Activated CD4-positive, alpha-beta T cell treated with anti-CD3 and anti-CD28 coated beads for 36 hours (primary cell): Measurements from ENCODE around the gene UBALD2. TPM values are rescaled to one million over a fixed set of nuclear protein-coding genes. Genes with fewer than 3 reads are reported as not detected.

Source experiments
- ATAC-seq: fragments of 200-7000 bp; cut with Tn5 transposase; one replicate; pipeline ENCODE4 v1.10.0; 2021; ENCODE audit warnings: mild to moderate bottlenecking, moderate library complexity
- CTCF ChIA-PET: fragments of 350-600 bp; sonication (Branson Sonifier 250); formaldehyde crosslinking; loops from one replicate; lab custom pipeline; 2021; ENCODE audit warnings: antibody characterized with exemption; lab: Charles Lee
- POLR2A ChIA-PET: fragments of 350-600 bp; sonication (Branson Sonifier 250); formaldehyde crosslinking; loops from one replicate; lab custom pipeline; 2021; ENCODE audit warnings: antibody characterized with exemption, inconsistent platforms; lab: Charles Lee
- DNase-seq: peaks from one replicate; pipeline ENCODE4 v3.0.0-alpha.2; 2020
- H3K27ac Mint-ChIP-seq: one replicate; pipeline ENCODE4 v1.8.0; 2021; ENCODE audit warnings: mixed read lengths
- H3K27me3 Mint-ChIP-seq: one replicate; pipeline ENCODE4 v1.8.0; 2021; ENCODE audit warnings: mixed read lengths
- H3K36me3 Mint-ChIP-seq: one replicate; pipeline ENCODE4 v1.8.0; 2021; ENCODE audit warnings: low read depth, mixed read lengths
- H3K4me1 Mint-ChIP-seq: one replicate; pipeline ENCODE4 v1.8.0; 2021; ENCODE audit warnings: mixed read lengths
- H3K4me3 Mint-ChIP-seq: one replicate; pipeline ENCODE4 v1.8.0; 2021; ENCODE audit warnings: mild to moderate bottlenecking, moderate library complexity, mixed read lengths
- H3K9me3 Mint-ChIP-seq: one replicate; pipeline ENCODE4 v1.8.0; 2021; ENCODE audit warnings: low read depth, mixed read lengths
- intact Hi-C, 2 experiments: fragments of 100-400 bp; cut with DNase I in 1 of 2; cut with micrococcal nuclease in 1 of 2; formaldehyde crosslinking; loops; one replicate each; pipeline versions ENCODE4 v1.14.2 to v1.15.1; 2022 to 2024; cut with DNase I, micrococcal nuclease
- total RNA-seq, 2 experiments: library from RNA; stranded (reverse); gene quantifications; one replicate each; pipeline ENCODE4 v1.2.3, GENCODE V29; 2021

Gene UBALD2
- total RNA-seq, 2 experiments from 2014 or later: 299 to 639 TPM

- H3K4me1 Mint-ChIP-seq: peaks cover 46% of the 10 kb centered on the region
- CTCF ChIA-PET: interaction anchor here (0.7 to 1.2 kb wide), 3 partner anchors 28 to 50 kb away, joined by 3 read pairs; no protein-coding TSS in a partner anchor
- DNase-seq (no peak), ATAC-seq (no peak)
- intact Hi-C loops: no loop called here
- H3K36me3 Mint-ChIP-seq: peaks cover 10% of the 10 kb centered on the region
- POLR2A ChIA-PET: no interaction called here
- H3K27ac Mint-ChIP-seq: no peak overlapping the region
- H3K4me3 Mint-ChIP-seq: no peak overlapping the region
- H3K27me3 Mint-ChIP-seq: no peaks in the 10 kb centered on the region
- no peaks in the 10 kb centered on the region for H3K9me3 Mint-ChIP-seq
Measured at GRCh38 chr17:76235883-76236282, 29.3 kb upstream of the UBALD2 start.

GRCh38 chr17:76236603-76237002 is 28.5 kb upstream of the UBALD2 start:
- ChIA-PET POLR2A (no interaction called here), CTCF (interaction anchor here (0.7 to 1.5 kb wide), 4 partner anchors 29 to 1800 kb away, joined by 3 to 4 read pairs (median 3); no protein-coding TSS in a partner anchor)
- intact Hi-C loops: no loop called here
- H3K36me3 Mint-ChIP-seq: peaks cover 10% of the 10 kb centered on the region
- ATAC-seq: no peak
- H3K9me3 Mint-ChIP-seq: no peaks in the 10 kb centered on the region
- no peaks in the 10 kb centered on the region for H3K27me3 Mint-ChIP-seq
- no peak overlapping the region for H3K4me3 Mint-ChIP-seq
- peaks cover 52% of the 10 kb centered on the region for H3K4me1 Mint-ChIP-seq
- DNase-seq: no peak
- H3K27ac Mint-ChIP-seq: no peak overlapping the region

- POLR2A ChIA-PET: no interaction called here
- DNase-seq: no peak
- Mint-ChIP-seq H3K27ac (no peak overlapping the region), H3K4me3 (peak overlapping the region; percentile 69), H3K4me1 (peaks cover 51% of the 10 kb centered on the region), H3K36me3 (peaks cover 10% of the 10 kb centered on the region), H3K9me3 (no peaks in the 10 kb centered on the region), H3K27me3 (peaks cover 2% of the 10 kb centered on the region)
- CTCF ChIA-PET: interaction anchor here (0.7 to 2.1 kb wide), 14 partner anchors 8 to 271 kb away, joined by 3 to 6 read pairs (median 3); no protein-coding TSS in a partner anchor
- intact Hi-C loops: loop anchor here in 1 of 2 experiments (2.0 kb wide), 1 partner anchor 17 kb away; no protein-coding TSS in a partner anchor
- ATAC-seq: no peak
Measured at GRCh38 chr17:76237859-76238313, 27.3 kb upstream of the UBALD2 start.

- Mint-ChIP-seq H3K27ac (peak overlapping the region; percentile 69), H3K27me3 (peaks cover 2% of the 10 kb centered on the region), H3K36me3 (peaks cover 10% of the 10 kb centered on the region), H3K4me3 (peak overlapping the region; percentile 69), H3K9me3 (no peaks in the 10 kb centered on the region), H3K4me1 (peaks cover 54% of the 10 kb centered on the region)
- POLR2A ChIA-PET: interaction anchor here (1.2 kb wide), 1 partner anchor 26 kb away, joined by 6 read pairs; the partner anchor contains the start of gene UBALD2
- no peak for DNase-seq
- no peak for ATAC-seq
- intact Hi-C loops: loop anchor here in 1 of 2 experiments (2.0 kb wide), 1 partner anchor 18 kb away; no protein-coding TSS in a partner anchor
- CTCF ChIA-PET: interaction anchor here (0.7 to 2.1 kb wide), 8 partner anchors 7 to 35 kb away, joined by 3 to 6 read pairs (median 4); no protein-coding TSS in a partner anchor
Measured at GRCh38 chr17:76238847-76239537, 26.2 kb upstream of the UBALD2 start.

- Mint-ChIP-seq H3K9me3 (no peaks in the 10 kb centered on the region), H3K27ac (peak overlapping the region; percentile 69), H3K4me3 (peak overlapping the region; percentile 69), H3K36me3 (peaks cover 9% of the 10 kb centered on the region), H3K27me3 (peaks cover 2% of the 10 kb centered on the region), H3K4me1 (peaks cover 54% of the 10 kb centered on the region)
- no peak for DNase-seq
- ChIA-PET POLR2A (no interaction called here), CTCF (interaction anchor here (2.0 to 2.1 kb wide), 2 partner anchors 20 to 23 kb away, joined by 4 to 6 read pairs; no protein-coding TSS in a partner anchor)
- ATAC-seq: peak; percentile 1
- intact Hi-C loops: loop anchor here in 1 of 2 experiments (1.0 to 2.0 kb wide), 3 partner anchors 19 to 33 kb away; no protein-coding TSS in a partner anchor
Measured at GRCh38 chr17:76239538-76240274, 25.4 kb upstream of the UBALD2 start.

GRCh38 chr17:76240461-76241203 is 24.5 kb upstream of the UBALD2 start, which contains the start of gene RNF157:
TSS of gene RNF157 (minus strand) at chr17:76240493. CDS start at chr17:76240240, 253 bp downstream.
- peak within 1 kb of the TSS; percentile 78 for H3K4me3 Mint-ChIP-seq
- peaks cover 58% of the 10 kb centered on the region for H3K4me1 Mint-ChIP-seq
- ChIA-PET CTCF (interaction anchor here (0.8 to 1.0 kb wide), 3 partner anchors 18 to 59 kb away, joined by 3 to 4 read pairs (median 3); no protein-coding TSS in a partner anchor), POLR2A (no interaction called here)
- peaks cover 2% of the 10 kb centered on the region for H3K27me3 Mint-ChIP-seq
- H3K9me3 Mint-ChIP-seq: no peaks in the 10 kb centered on the region
- intact Hi-C loops: loop anchor here in 1 of 2 experiments (1.0 kb wide), 2 partner anchors 24 to 32 kb away; no protein-coding TSS in a partner anchor
- DNase-seq (peak; percentile 73), ATAC-seq (peak; percentile 84)
- H3K36me3 Mint-ChIP-seq: peaks cover 7% of the 10 kb centered on the region
- H3K27ac Mint-ChIP-seq: peak within 1 kb of the TSS; percentile 88

- H3K9me3 Mint-ChIP-seq: no peaks in the 10 kb centered on the region
- H3K36me3 Mint-ChIP-seq: peaks cover 7% of the 10 kb centered on the region
- DNase-seq (no peak), ATAC-seq (no peak)
- H3K27me3 Mint-ChIP-seq: peaks cover 2% of the 10 kb centered on the region
- peak overlapping the region; percentile 78 for H3K4me3 Mint-ChIP-seq
- POLR2A ChIA-PET: interaction anchor here (0.9 kb wide), 1 partner anchor 26 kb away, joined by 3 read pairs; no protein-coding TSS in a partner anchor
- peaks cover 63% of the 10 kb centered on the region for H3K4me1 Mint-ChIP-seq
- intact Hi-C loops: no loop called here
- CTCF ChIA-PET: interaction anchor here (0.6 to 1.3 kb wide), 6 partner anchors 18 to 62 kb away, joined by 3 to 4 read pairs (median 3); no protein-coding TSS in a partner anchor
- H3K27ac Mint-ChIP-seq: peak overlapping the region; percentile 88
Measured at GRCh38 chr17:76241204-76241538, 24.0 kb upstream of the UBALD2 start.

- H3K4me3 Mint-ChIP-seq: peak overlapping the region; percentile 78
- POLR2A ChIA-PET: interaction anchor here (0.9 kb wide), 1 partner anchor 25 kb away, joined by 3 read pairs; no protein-coding TSS in a partner anchor
- peak overlapping the region; percentile 88 for H3K27ac Mint-ChIP-seq
- CTCF ChIA-PET: interaction anchor here (0.6 to 1.3 kb wide), 6 partner anchors 17 to 62 kb away, joined by 3 to 4 read pairs (median 3); no protein-coding TSS in a partner anchor
- ATAC-seq (no peak), DNase-seq (no peak)
- peaks cover 69% of the 10 kb centered on the region for H3K4me1 Mint-ChIP-seq
- no peaks in the 10 kb centered on the region for H3K9me3 Mint-ChIP-seq
- H3K36me3 Mint-ChIP-seq: peaks cover 4% of the 10 kb centered on the region
- peaks cover 2% of the 10 kb centered on the region for H3K27me3 Mint-ChIP-seq
- intact Hi-C loops: no loop called here
Measured at GRCh38 chr17:76241691-76242255, 23.4 kb upstream of the UBALD2 start.

- ChIA-PET CTCF (interaction anchor here (0.5 to 2.3 kb wide), 11 partner anchors 13 to 897 kb away, joined by 3 to 6 read pairs (median 3); partner anchors contain the start of gene SEC14L1), POLR2A (interaction anchor here (0.6 to 1.2 kb wide), 2 partner anchors 13 to 59 kb away, joined by 4 to 5 read pairs; no protein-coding TSS in a partner anchor)
- H3K9me3 Mint-ChIP-seq: no peaks in the 10 kb centered on the region
- peaks cover 2% of the 10 kb centered on the region for H3K27me3 Mint-ChIP-seq
- ATAC-seq: no peak
- no peak for DNase-seq
- intact Hi-C loops: no loop called here
- H3K27ac Mint-ChIP-seq: no peak overlapping the region
- no peaks in the 10 kb centered on the region for H3K36me3 Mint-ChIP-seq
- H3K4me1 Mint-ChIP-seq: peaks cover 66% of the 10 kb centered on the region
- H3K4me3 Mint-ChIP-seq: no peak overlapping the region
Measured at GRCh38 chr17:76243826-76244679, 21.1 kb upstream of the UBALD2 start.
